Measurements from ENCODE around the gene CBLN1.

The CBLN1 gene

DNA sequence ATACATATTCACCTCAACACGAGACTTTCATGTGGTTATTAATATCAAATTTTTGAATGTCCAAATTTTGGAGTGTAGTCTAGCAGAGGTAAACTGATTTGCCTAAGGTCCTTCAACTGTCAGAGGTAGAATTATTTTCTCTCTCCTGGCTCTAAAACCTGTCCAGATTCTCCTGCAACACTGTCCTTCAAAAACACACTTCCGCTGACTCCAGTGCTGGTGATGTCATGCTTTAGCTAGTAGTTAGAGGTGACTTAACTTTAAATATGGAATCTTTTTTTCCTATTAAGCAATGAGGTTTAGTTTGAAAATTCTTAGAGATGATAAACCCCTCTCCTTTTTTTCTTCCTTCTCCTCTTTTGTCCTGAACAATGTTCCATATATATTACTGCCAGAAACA is 10.8 kb upstream of the CBLN1 start:
- peaks cover 3% of the 10 kb centered on the region in 2 donors for H3K27me3 ChIP-seq (ENCODE audit: control insufficient read depth in 1 of 2, insufficient read depth in 2 of 2, low read length in 2 of 2)
- no peaks in the 10 kb centered on the region for H3K9me3 ChIP-seq (ENCODE audit: control insufficient read depth in 1 of 2, low read length in 2 of 2)
- no peaks in the 10 kb centered on the region for H3K4me1 ChIP-seq (ENCODE audit: control insufficient read depth in 1 of 2, insufficient read depth in 2 of 2, low read length in 2 of 2)

DNA sequence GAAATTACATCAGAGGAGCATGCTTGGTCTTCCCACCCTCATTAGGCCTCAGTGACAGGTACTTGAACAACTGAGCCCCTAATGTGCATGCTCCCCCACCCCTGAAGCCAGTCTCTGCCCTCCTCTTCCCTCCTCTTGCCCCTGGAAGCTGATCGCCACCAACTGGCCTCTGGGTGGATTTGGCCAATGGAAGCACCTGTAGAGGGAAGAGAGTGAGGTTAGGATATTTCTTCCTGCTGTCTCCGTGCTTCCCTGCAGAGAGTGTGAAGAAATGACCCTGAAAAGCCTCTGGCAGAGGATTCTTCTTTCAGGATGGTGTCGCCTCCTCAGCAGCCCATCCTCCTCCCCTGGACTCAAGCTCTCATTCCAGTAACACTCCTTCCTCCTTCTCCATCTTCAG is 5.9 kb upstream of the CBLN1 start:
- no peak overlapping the region for H3K4me3 ChIP-seq (ENCODE audit: low read depth in 1 of 2, low read length in 2 of 2)
- H3K9me3 ChIP-seq (ENCODE audit: control insufficient read depth in 1 of 2, low read length in 2 of 2), result no peaks in the 10 kb centered on the region
- no peak overlapping the region for H3K27ac ChIP-seq (ENCODE audit: low read depth, low read length)
- peaks cover 18 to 20% of the 10 kb centered on the region in 2 donors for H3K27me3 ChIP-seq (ENCODE audit: control insufficient read depth in 1 of 2, insufficient read depth in 2 of 2, low read length in 2 of 2)
- no peaks in the 10 kb centered on the region for H3K36me3 ChIP-seq (ENCODE audit: control insufficient read depth in 1 of 2, insufficient read depth in 2 of 2, low read length in 2 of 2)
- peaks cover 0 to 8% of the 10 kb centered on the region in 2 donors for H3K4me1 ChIP-seq (ENCODE audit: control insufficient read depth in 1 of 2, insufficient read depth in 2 of 2, low read length in 2 of 2)
- no peak overlapping the region for H3K9ac ChIP-seq (ENCODE audit: low read depth in 1 of 2, low read length in 2 of 2)

More for the DNA sequence above, 10.8 kb upstream of the CBLN1 start:
- no peak overlapping the region for H3K27ac ChIP-seq (ENCODE audit: low read depth, low read length)
- no peak overlapping the region for H3K9ac ChIP-seq (ENCODE audit: low read depth in 1 of 2, low read length in 2 of 2)
- no peaks in the 10 kb centered on the region for H3K36me3 ChIP-seq (ENCODE audit: control insufficient read depth in 1 of 2, insufficient read depth in 2 of 2, low read length in 2 of 2)
- H3K4me3 ChIP-seq (ENCODE audit: low read depth in 1 of 2, low read length in 2 of 2), result no peak overlapping the region

DNA sequence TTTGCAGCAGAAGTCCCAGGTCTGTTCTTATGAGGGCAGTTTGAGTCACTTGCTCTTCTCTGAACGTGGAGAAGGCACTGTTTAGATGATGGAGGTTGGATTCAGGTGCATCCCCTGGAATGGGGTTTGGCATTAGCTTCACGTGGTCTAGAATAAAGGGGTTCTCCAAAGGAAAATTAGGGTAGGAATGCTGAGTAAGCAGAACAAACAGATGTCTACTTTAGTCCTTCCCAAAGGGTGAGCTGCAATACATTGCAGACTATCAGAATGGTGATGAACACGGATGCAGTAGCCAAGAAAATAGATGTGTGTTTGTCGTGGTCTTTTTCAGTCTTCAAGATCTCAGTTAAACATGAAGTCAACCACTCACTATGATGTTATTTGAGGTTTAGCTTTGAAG is 3.3 kb upstream of the CBLN1 start:
- Histone ChIP-seq H3K27ac (ENCODE audit: low read depth, low read length) (no peak overlapping the region), H3K4me3 (ENCODE audit: low read depth in 1 of 2, low read length in 2 of 2) (no peak overlapping the region), H3K36me3 (ENCODE audit: control insufficient read depth in 1 of 2, insufficient read depth in 2 of 2, low read length in 2 of 2) (no peaks in the 10 kb centered on the region), H3K27me3 (ENCODE audit: control insufficient read depth in 1 of 2, insufficient read depth in 2 of 2, low read length in 2 of 2) (peaks cover 31 to 33% of the 10 kb centered on the region in 2 donors), H3K9ac (ENCODE audit: low read depth in 1 of 2, low read length in 2 of 2) (no peak overlapping the region), H3K9me3 (ENCODE audit: control insufficient read depth in 1 of 2, low read length in 2 of 2) (no peaks in the 10 kb centered on the region), H3K4me1 (ENCODE audit: control insufficient read depth in 1 of 2, insufficient read depth in 2 of 2, low read length in 2 of 2) (peaks cover 11 to 21% of the 10 kb centered on the region in 2 donors)

DNA sequence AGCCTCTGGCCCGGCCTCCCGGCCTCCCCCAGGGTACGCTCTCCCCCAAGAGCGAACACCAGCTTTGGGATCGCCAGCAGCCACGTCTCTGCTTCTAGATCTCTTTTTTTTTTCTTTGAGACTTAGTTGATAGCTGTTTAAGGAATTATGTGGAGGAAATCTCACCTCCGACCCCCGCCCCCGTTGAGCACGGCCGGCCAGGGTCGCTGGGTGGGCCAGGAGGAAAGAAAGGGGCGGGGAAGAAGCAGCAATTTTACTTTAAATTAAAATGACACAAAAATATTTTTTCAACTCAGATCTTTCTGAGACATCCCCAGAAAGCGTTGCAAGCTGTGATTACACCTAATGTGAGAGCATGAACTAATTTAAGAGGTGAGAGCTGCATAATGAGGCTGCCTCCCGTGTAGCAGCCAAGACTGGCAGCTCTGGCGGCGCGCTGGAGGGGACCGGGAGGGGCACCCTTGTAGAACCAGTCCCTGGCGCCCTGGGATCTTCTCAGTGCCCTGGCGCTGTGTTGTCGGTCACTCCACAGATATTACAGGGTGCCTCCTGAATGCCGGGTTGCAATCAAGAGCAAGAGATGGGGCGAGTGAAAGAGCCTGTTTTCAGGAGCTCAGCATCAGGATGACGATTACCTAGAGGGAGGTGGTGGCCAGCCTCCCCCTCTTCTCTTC is 1.9 kb upstream of the CBLN1 start:
- Histone ChIP-seq H3K9me3 (ENCODE audit: control insufficient read depth in 1 of 2, low read length in 2 of 2) (no peaks in the 10 kb centered on the region), H3K36me3 (ENCODE audit: control insufficient read depth in 1 of 2, insufficient read depth in 2 of 2, low read length in 2 of 2) (no peaks in the 10 kb centered on the region), H3K27me3 (ENCODE audit: control insufficient read depth in 1 of 2, insufficient read depth in 2 of 2, low read length in 2 of 2) (peaks cover 42 to 46% of the 10 kb centered on the region in 2 donors), H3K4me1 (ENCODE audit: control insufficient read depth in 1 of 2, insufficient read depth in 2 of 2, low read length in 2 of 2) (peaks cover 22 to 32% of the 10 kb centered on the region in 2 donors), H3K4me3 (ENCODE audit: low read depth in 1 of 2, low read length in 2 of 2) (peak overlapping the region; percentile 68 to 69), H3K27ac (ENCODE audit: low read depth, low read length) (no peak overlapping the region), H3K9ac (ENCODE audit: low read depth in 1 of 2, low read length in 2 of 2) (no peak overlapping the region)

DNA sequence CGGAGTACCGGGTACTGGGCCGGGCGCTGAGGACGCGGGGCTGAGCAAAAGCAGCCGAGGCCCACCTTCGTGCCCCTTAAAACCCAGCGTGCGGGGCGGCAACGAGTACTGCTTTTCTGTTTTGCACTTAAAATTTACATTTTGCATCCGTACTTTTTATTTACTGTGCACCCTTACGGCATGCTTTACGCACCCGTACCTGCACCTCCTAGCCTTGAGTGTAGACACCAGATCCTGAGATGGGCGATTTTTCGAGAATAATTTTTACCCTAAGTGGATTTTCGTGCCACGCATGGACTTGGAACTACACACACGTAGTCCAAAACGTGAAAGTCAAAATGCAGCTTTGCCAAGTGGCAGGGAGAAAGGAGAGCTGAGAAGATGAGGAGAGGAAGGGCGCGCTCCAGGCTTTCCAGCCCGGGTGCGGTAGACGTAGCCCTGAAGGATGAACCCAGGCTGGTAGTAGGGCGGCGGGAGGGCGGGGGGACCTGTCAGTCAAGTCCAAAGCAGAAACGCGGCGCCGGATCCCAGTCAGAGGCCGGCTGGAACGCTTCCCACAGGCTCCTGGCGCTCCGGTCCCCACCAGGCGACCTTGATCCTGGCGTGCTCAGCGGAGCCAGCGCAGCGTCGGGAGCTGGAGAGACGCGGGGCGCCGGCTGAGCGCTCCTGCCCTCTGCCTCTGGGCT is 1.2 kb upstream of the CBLN1 start:
- Histone ChIP-seq H3K36me3 (ENCODE audit: control insufficient read depth in 1 of 2, insufficient read depth in 2 of 2, low read length in 2 of 2) (no peaks in the 10 kb centered on the region), H3K9me3 (ENCODE audit: control insufficient read depth in 1 of 2, low read length in 2 of 2) (no peaks in the 10 kb centered on the region), H3K4me1 (ENCODE audit: control insufficient read depth in 1 of 2, insufficient read depth in 2 of 2, low read length in 2 of 2) (peaks cover 22 to 32% of the 10 kb centered on the region in 2 donors), H3K9ac (ENCODE audit: low read depth in 1 of 2, low read length in 2 of 2) (peak overlapping the region; percentile 39 to 43), H3K27ac (ENCODE audit: low read depth, low read length) (no peak overlapping the region), H3K27me3 (ENCODE audit: control insufficient read depth in 1 of 2, insufficient read depth in 2 of 2, low read length in 2 of 2) (peaks cover 49 to 52% of the 10 kb centered on the region in 2 donors), H3K4me3 (ENCODE audit: low read depth in 1 of 2, low read length in 2 of 2) (peak overlapping the region; percentile 68 to 69)

DNA sequence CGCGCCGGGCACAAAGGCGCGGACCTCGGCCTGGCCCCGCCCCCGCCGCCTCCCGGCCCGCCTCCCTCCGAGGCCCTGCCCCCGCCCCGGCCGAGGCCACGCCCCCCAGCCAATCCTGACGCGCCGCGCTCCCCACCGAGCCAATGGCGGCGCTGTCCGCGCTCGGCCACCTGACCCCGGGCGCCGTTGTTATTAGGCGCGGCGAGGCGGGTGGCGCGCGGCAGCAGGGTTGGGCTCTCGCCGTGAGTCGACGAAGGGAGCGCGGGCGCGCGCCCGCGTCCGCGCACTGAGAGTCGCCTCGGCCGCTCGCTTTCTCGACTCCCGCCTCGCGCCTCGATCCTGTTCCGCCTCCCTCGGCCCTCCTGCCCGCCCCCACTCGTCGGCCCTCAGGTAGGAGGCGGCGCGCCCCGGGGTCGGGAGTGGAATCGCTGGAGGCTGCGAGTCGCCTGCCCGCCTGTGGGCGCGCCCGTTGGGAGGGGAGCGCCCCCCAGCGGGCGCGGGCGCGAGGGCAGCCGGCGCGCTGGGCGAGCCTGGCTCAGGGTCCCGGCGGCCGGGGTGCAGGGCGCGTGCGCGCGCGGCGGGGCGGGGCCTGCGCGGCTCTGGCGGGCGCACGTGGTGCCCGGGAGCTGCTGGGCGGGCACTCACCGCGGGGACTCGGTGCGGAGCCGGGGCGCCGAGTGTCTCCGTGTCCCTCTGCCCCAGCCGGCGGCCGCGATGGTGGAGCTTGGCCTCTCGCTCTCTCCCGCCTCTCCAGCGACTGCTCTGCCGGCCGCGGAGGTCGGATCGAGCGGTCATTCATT is 405 bp upstream of the CBLN1 start:
- peaks cover 56 to 57% of the 10 kb centered on the region in 2 donors for H3K27me3 ChIP-seq (ENCODE audit: control insufficient read depth in 1 of 2, insufficient read depth in 2 of 2, low read length in 2 of 2)
- peaks cover 28 to 32% of the 10 kb centered on the region in 2 donors for H3K4me1 ChIP-seq (ENCODE audit: control insufficient read depth in 1 of 2, insufficient read depth in 2 of 2, low read length in 2 of 2)
- peak overlapping the region; percentile 68 to 69 for H3K4me3 ChIP-seq (ENCODE audit: low read depth in 1 of 2, low read length in 2 of 2)
- H3K27ac ChIP-seq (ENCODE audit: low read depth, low read length), result peak overlapping the region; percentile 75
- H3K9me3 ChIP-seq (ENCODE audit: control insufficient read depth in 1 of 2, low read length in 2 of 2), result no peaks in the 10 kb centered on the region
- H3K36me3 ChIP-seq (ENCODE audit: control insufficient read depth in 1 of 2, insufficient read depth in 2 of 2, low read length in 2 of 2), result no peaks in the 10 kb centered on the region
- peak overlapping the region in 1 of 2 donors; percentile 39 for H3K9ac ChIP-seq (ENCODE audit: low read depth in 1 of 2, low read length in 2 of 2)

DNA sequence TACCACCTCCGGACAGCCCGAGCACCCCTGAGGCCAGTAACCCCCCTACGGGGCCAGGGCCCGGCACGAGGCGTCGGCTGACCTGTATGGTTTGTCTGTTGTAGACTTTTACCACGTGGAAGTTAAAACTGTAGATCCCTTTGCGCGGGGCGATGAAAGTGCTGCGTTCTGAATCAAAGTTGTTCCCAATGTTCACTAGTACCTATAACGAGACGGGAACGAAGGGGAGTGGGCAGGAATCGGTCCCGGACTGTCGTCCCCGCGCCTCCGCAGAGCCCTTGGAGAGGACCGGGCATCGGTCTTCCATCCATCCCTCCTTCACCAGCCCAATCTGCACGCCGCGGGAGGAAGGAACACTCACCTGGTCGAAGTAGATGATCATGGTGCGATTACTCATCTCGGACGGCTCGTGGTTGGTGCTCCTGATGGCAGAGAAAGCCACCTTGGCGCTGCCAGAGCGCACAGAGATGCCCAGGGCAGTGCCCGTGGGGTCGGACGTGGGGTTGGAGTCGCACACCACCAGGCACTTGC is 732 bp downstream of the CBLN1 start:
- Histone ChIP-seq H3K4me1 (ENCODE audit: control insufficient read depth in 1 of 2, insufficient read depth in 2 of 2, low read length in 2 of 2) (peaks cover 29 to 32% of the 10 kb centered on the region in 2 donors), H3K9me3 (ENCODE audit: control insufficient read depth in 1 of 2, low read length in 2 of 2) (no peaks in the 10 kb centered on the region), H3K27me3 (ENCODE audit: control insufficient read depth in 1 of 2, insufficient read depth in 2 of 2, low read length in 2 of 2) (peaks cover 65 to 68% of the 10 kb centered on the region in 2 donors), H3K4me3 (ENCODE audit: low read depth in 1 of 2, low read length in 2 of 2) (peak overlapping the region; percentile 11 to 36), H3K36me3 (ENCODE audit: control insufficient read depth in 1 of 2, insufficient read depth in 2 of 2, low read length in 2 of 2) (no peaks in the 10 kb centered on the region), H3K27ac (ENCODE audit: low read depth, low read length) (no peak overlapping the region), H3K9ac (ENCODE audit: low read depth in 1 of 2, low read length in 2 of 2) (no peak overlapping the region)

DNA sequence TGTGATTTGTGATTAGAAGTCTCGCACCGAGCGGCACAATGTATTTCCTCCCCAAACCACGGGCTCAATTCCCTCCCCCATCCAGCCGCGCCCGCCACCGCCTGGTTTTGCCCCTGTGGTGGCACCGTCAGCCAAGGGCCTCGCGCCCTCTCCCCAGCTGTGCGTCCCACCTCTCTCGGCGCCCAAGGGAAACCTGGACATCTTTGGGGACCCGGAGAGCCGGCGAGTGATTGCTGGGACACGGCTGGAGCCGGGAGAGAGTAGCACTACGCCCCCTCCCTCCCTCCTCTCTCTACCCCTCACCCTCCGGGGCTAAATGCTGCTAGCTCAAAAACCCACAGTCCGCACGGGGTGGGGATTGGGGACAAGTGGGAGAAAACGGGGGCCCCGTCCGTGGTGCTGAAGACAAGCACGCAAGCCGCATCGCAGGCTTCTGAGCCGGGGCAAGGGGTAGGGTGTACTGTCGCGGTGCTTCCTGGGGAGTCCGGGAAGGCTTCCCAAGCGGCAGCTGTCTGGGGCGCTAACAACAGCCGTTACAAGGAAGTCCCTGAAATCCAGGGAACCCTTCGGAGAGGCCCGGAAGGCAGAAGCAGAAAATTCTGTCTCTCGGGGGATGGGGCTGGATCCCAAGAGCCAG is 1.4 kb downstream of the CBLN1 start:
- Histone ChIP-seq H3K4me1 (ENCODE audit: control insufficient read depth in 1 of 2, insufficient read depth in 2 of 2, low read length in 2 of 2) (peaks cover 29 to 32% of the 10 kb centered on the region in 2 donors), H3K27me3 (ENCODE audit: control insufficient read depth in 1 of 2, insufficient read depth in 2 of 2, low read length in 2 of 2) (peaks cover 70 to 72% of the 10 kb centered on the region in 2 donors), H3K4me3 (ENCODE audit: low read depth in 1 of 2, low read length in 2 of 2) (peak overlapping the region in 1 of 2 donors; percentile 36), H3K36me3 (ENCODE audit: control insufficient read depth in 1 of 2, insufficient read depth in 2 of 2, low read length in 2 of 2) (no peaks in the 10 kb centered on the region), H3K9me3 (ENCODE audit: control insufficient read depth in 1 of 2, low read length in 2 of 2) (no peaks in the 10 kb centered on the region), H3K27ac (ENCODE audit: low read depth, low read length) (no peak overlapping the region), H3K9ac (ENCODE audit: low read depth in 1 of 2, low read length in 2 of 2) (no peak overlapping the region)

DNA sequence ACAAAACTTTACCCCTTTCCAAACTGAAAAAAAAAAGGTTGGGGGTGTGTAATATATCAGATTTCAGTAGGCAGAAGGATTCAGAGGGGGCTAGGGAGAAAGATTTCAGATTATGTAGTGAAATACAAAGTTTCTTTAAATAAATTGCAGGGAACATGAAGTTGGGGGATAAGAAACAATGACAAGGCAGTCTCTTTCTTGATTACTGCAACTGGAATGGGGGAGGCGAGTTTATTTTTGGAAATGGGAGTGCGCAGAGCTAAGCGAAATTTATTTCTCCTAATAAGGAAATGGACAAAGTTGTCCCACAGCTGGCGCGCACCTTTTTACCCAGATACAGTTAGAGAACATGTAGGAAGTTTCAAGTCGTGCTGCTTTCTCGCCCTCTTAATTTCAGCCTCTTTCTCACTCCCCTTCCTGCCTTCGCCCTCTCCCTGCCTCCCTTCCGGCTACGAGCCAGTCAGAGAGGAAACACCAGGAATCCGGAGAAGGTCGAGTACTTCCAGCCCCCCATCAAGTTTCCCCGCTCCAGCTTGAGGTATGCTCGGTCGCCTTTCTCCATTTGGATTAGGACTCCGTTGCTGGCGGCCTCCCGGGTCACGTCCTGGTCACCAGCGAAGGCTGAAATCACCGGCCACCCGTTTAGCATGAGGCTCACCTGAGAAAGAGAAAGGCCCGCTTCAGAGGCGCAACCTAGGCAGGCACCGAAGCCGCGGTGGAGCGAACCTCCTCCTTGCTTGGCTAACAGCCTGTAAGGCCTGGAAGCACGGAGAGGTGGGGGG is 2.5 kb downstream of the CBLN1 start:
- Histone ChIP-seq H3K4me1 (ENCODE audit: control insufficient read depth in 1 of 2, insufficient read depth in 2 of 2, low read length in 2 of 2) (peaks cover 32 to 35% of the 10 kb centered on the region in 2 donors), H3K27me3 (ENCODE audit: control insufficient read depth in 1 of 2, insufficient read depth in 2 of 2, low read length in 2 of 2) (peaks cover 80% of the 10 kb centered on the region in 2 donors), H3K9ac (ENCODE audit: low read depth in 1 of 2, low read length in 2 of 2) (no peak overlapping the region), H3K4me3 (ENCODE audit: low read depth in 1 of 2, low read length in 2 of 2) (peak overlapping the region in 1 of 2 donors; percentile 26), H3K27ac (ENCODE audit: low read depth, low read length) (no peak overlapping the region), H3K9me3 (ENCODE audit: control insufficient read depth in 1 of 2, low read length in 2 of 2) (no peaks in the 10 kb centered on the region), H3K36me3 (ENCODE audit: control insufficient read depth in 1 of 2, insufficient read depth in 2 of 2, low read length in 2 of 2) (no peaks in the 10 kb centered on the region)

Measured in duodenal mucosa (tissue), 2 donors.